WTC11 (cell line): ENCODE measurements around the gene KLHL26. TPM values are rescaled to one million over a fixed set of nuclear protein-coding genes. Genes with fewer than 3 reads are reported as not detected.

Experiments used
- ATAC-seq: fragments of 200-7000 bp; cut with Tn5 transposase; 2 replicates; pipeline ENCODE4 v1.10.0; 2021; ENCODE audit warnings: mild to moderate bottlenecking, moderate library complexity
- CTCF ChIA-PET: fragments of 300-600 bp; sonication (Branson Sonifier 250); formaldehyde crosslinking; loops from one replicate; lab custom pipeline; 2021; ENCODE audit warnings: antibody characterized with exemption; lab: Charles Lee
- POLR2A ChIA-PET: fragments of 350-600 bp; sonication (Branson Sonifier 250); formaldehyde crosslinking; loops from one replicate; lab custom pipeline; 2021; ENCODE audit warnings: antibody characterized with exemption; lab: Charles Lee
- DNase-seq: peaks from one replicate; pipeline ENCODE4 v3.0.0; 2021; ENCODE audit warnings: low spot score
- H3K27ac Mint-ChIP-seq: 2 replicates; pipeline ENCODE4 v1.8.0; 2021; ENCODE audit warnings: mixed read lengths
- H3K27me3 Mint-ChIP-seq: 2 replicates; pipeline ENCODE4 v1.8.0; 2021; ENCODE audit warnings: low read depth, mild to moderate bottlenecking, moderate library complexity, mixed read lengths
- H3K36me3 Mint-ChIP-seq: 2 replicates; pipeline ENCODE4 v1.8.0; 2021; ENCODE audit warnings: mixed read lengths
- H3K4me1 Mint-ChIP-seq: 2 replicates; pipeline ENCODE4 v1.8.0; 2022; ENCODE audit warnings: mixed read lengths
- H3K4me3 Mint-ChIP-seq: 2 replicates; pipeline ENCODE4 v1.8.0; 2021; ENCODE audit warnings: mild to moderate bottlenecking, moderate library complexity, mixed read lengths
- H3K9me3 Mint-ChIP-seq: 2 replicates; pipeline ENCODE4 v1.8.0; 2021; ENCODE audit warnings: mixed read lengths
- CBFB ChIP-seq: sonication (generic); formaldehyde crosslinking; IDR thresholded peaks from 2 replicates; pipeline ENCODE4 v1.8.1; 2022; ENCODE audit warnings: mild to moderate bottlenecking, low read depth, missing genetic modification reagents
- CREB1 ChIP-seq: sonication (generic); formaldehyde crosslinking; IDR thresholded peaks from 2 replicates; pipeline ENCODE4 v1.8.0; 2023; ENCODE audit warnings: mild to moderate bottlenecking, missing genetic modification reagents
- CREM ChIP-seq: sonication (generic); formaldehyde crosslinking; IDR thresholded peaks from 2 replicates; pipeline ENCODE4 v1.8.1; 2022; ENCODE audit warnings: mild to moderate bottlenecking, missing genetic modification reagents, moderate library complexity
- EMX1 ChIP-seq: fragments of 250-450 bp; sonication (Bioruptor Pico); IDR thresholded peaks from 2 replicates; pipeline ENCODE4 v1.8.0; 2021; ENCODE audit warnings: mild to moderate bottlenecking
- ESRRA ChIP-seq: sonication (generic); formaldehyde crosslinking; IDR thresholded peaks from 2 replicates; pipeline ENCODE4 v1.8.1; 2022; ENCODE audit warnings: mild to moderate bottlenecking, missing genetic modification reagents, borderline replicate concordance
- ETV6 ChIP-seq: sonication (generic); formaldehyde crosslinking; IDR thresholded peaks from 2 replicates; pipeline ENCODE4 v1.8.1; 2022; ENCODE audit warnings: mild to moderate bottlenecking, missing genetic modification reagents
- FOXK1 ChIP-seq: sonication (generic); formaldehyde crosslinking; IDR thresholded peaks from 2 replicates; pipeline ENCODE4 v1.8.0; 2022; ENCODE audit warnings: mild to moderate bottlenecking, moderate library complexity, missing genetic modification reagents
- FOXP1 ChIP-seq: sonication (generic); formaldehyde crosslinking; IDR thresholded peaks from 2 replicates; pipeline ENCODE4 v1.8.0; 2022; ENCODE audit warnings: missing genetic modification reagents, mild to moderate bottlenecking, moderate library complexity, borderline replicate concordance
- GABPB1 ChIP-seq: sonication (generic); formaldehyde crosslinking; IDR thresholded peaks from 2 replicates; pipeline ENCODE4 v1.8.1; 2023; ENCODE audit warnings: mild to moderate bottlenecking, missing genetic modification reagents
- JAZF1 ChIP-seq: fragments of 250-450 bp; sonication (Bioruptor Pico); IDR thresholded peaks from 2 replicates; pipeline ENCODE4 v1.9.0; 2021; ENCODE audit warnings: moderate library complexity, mild to moderate bottlenecking, inconsistent platforms
- KAT7 ChIP-seq: sonication (generic); formaldehyde crosslinking; IDR thresholded peaks from 2 replicates; pipeline ENCODE4 v1.8.1; 2023; ENCODE audit warnings: missing genetic modification reagents, mild to moderate bottlenecking, borderline replicate concordance
- MXD4 ChIP-seq: fragments of 250-450 bp; sonication (Bioruptor Pico); IDR thresholded peaks from 2 replicates; pipeline ENCODE4 v1.8.0; 2021; ENCODE audit warnings: mild to moderate bottlenecking, moderate library complexity, borderline replicate concordance
- NFATC4 ChIP-seq: fragments of 250-450 bp; sonication (Bioruptor Pico); IDR thresholded peaks from 2 replicates; pipeline ENCODE4 v1.9.0; 2021; ENCODE audit warnings: mild to moderate bottlenecking
- NR2C2 ChIP-seq: sonication (generic); formaldehyde crosslinking; IDR thresholded peaks from 2 replicates; pipeline ENCODE4 v1.8.0; 2022; ENCODE audit warnings: mild to moderate bottlenecking, missing genetic modification reagents
- PRRX2 ChIP-seq: fragments of 250-450 bp; sonication (Bioruptor Pico); IDR thresholded peaks from 2 replicates; pipeline ENCODE4 v1.8.0; 2021; ENCODE audit warnings: mild to moderate bottlenecking
- SMAD3 ChIP-seq: sonication (generic); formaldehyde crosslinking; IDR thresholded peaks from 2 replicates; pipeline ENCODE4 v1.8.0; 2022; ENCODE audit warnings: missing genetic modification reagents, mild to moderate bottlenecking, borderline replicate concordance
- SMAD4 ChIP-seq: sonication (generic); formaldehyde crosslinking; IDR thresholded peaks from 2 replicates; pipeline ENCODE4 v1.8.0; 2022; ENCODE audit warnings: mild to moderate bottlenecking, missing genetic modification reagents
- TEAD1 ChIP-seq: sonication (generic); formaldehyde crosslinking; IDR thresholded peaks from 2 replicates; pipeline ENCODE4 v1.8.0; 2022; ENCODE audit warnings: mild to moderate bottlenecking, missing genetic modification reagents
- TEAD4 ChIP-seq: sonication (generic); formaldehyde crosslinking; IDR thresholded peaks from 2 replicates; pipeline ENCODE4 v1.8.0; 2022; ENCODE audit warnings: mild to moderate bottlenecking, missing genetic modification reagents
- ZBTB21 ChIP-seq: sonication (generic); formaldehyde crosslinking; IDR thresholded peaks from 2 replicates; pipeline ENCODE4 v1.8.1; 2023; ENCODE audit warnings: mild to moderate bottlenecking, missing genetic modification reagents, borderline replicate concordance
- ZNF138 ChIP-seq: sonication (generic); formaldehyde crosslinking; conservative IDR thresholded peaks from 2 replicates; pipeline ENCODE4 v1.8.1; 2022; ENCODE audit warnings: mild to moderate bottlenecking, moderate library complexity, missing genetic modification reagents
- ZNF219 ChIP-seq: sonication (generic); formaldehyde crosslinking; IDR thresholded peaks from 2 replicates; pipeline ENCODE4 v1.8.0; 2023; ENCODE audit warnings: missing genetic modification reagents, mild to moderate bottlenecking, borderline replicate concordance
- total RNA-seq: library from RNA; stranded (reverse); gene quantifications from 3 replicates; pipeline ENCODE4 v1.2.3, GENCODE V29; 2021
- TF ChIP-seq, protein P1 (sequence below): sonication (generic); formaldehyde crosslinking; IDR thresholded peaks from 2 replicates; pipeline ENCODE4 v1.8.0; 2022; ENCODE audit warnings: mild to moderate bottlenecking, missing genetic modification reagents
- TF ChIP-seq, protein P2 (sequence below): fragments of 250-450 bp; sonication (Bioruptor Pico); IDR thresholded peaks from 2 replicates; pipeline ENCODE4 v1.9.0; 2021; ENCODE audit warnings: moderate library complexity, mild to moderate bottlenecking, inconsistent platforms, borderline replicate concordance
- TF ChIP-seq, protein P3 (sequence below): sonication (generic); formaldehyde crosslinking; IDR thresholded peaks from 2 replicates; pipeline ENCODE4 v1.8.0; 2022; ENCODE audit warnings: mild to moderate bottlenecking, missing genetic modification reagents
- TF ChIP-seq, protein P4 (sequence below): fragments of 250-450 bp; sonication (Bioruptor Pico); IDR thresholded peaks from 2 replicates; pipeline ENCODE4 v1.9.0; 2021; ENCODE audit warnings: mild to moderate bottlenecking
- TF ChIP-seq, protein P5 (sequence below): sonication (generic); formaldehyde crosslinking; IDR thresholded peaks from 2 replicates; pipeline ENCODE4 v1.8.1; 2022; ENCODE audit warnings: missing genetic modification reagents, borderline replicate concordance
- TF ChIP-seq, protein P6 (sequence below): sonication (generic); formaldehyde crosslinking; IDR thresholded peaks from 2 replicates; pipeline ENCODE4 v1.8.1; 2023; ENCODE audit warnings: mild to moderate bottlenecking, missing genetic modification reagents, moderate library complexity
- TF ChIP-seq, protein P7 (sequence below): sonication (generic); formaldehyde crosslinking; IDR thresholded peaks from 2 replicates; pipeline ENCODE4 v1.8.1; 2022; ENCODE audit warnings: mild to moderate bottlenecking, missing genetic modification reagents, moderate library complexity, borderline replicate concordance

The KLHL26 gene
- total RNA-seq, 1 experiment from 2014 or later: 13.1 TPM

DNA sequence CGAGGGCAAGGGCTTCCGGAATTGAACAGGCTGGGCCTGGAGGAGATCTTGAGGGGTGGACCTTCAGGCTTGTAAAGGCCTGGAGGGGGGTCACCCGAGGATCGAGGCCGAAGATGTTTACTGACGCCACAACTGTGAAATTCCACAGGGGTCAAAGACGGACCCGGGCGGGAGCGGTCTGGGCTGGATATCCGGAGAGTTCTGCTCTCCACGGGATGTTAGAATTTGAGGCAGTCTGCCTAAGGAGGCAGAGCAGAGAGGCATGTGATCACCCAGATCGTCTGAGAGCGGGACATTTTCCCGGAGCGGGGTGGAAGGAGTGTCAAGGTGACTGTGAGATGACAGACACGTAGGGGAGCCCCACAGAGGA is 13.2 kb downstream of the KLHL26 start:
- H3K4me1 Mint-ChIP-seq: peaks cover 39% of the 10 kb centered on the region
- peaks cover 3% of the 10 kb centered on the region; the same call in 1 of the 2 replicates for H3K27me3 Mint-ChIP-seq
- TF ChIP-seq, protein P1, sequence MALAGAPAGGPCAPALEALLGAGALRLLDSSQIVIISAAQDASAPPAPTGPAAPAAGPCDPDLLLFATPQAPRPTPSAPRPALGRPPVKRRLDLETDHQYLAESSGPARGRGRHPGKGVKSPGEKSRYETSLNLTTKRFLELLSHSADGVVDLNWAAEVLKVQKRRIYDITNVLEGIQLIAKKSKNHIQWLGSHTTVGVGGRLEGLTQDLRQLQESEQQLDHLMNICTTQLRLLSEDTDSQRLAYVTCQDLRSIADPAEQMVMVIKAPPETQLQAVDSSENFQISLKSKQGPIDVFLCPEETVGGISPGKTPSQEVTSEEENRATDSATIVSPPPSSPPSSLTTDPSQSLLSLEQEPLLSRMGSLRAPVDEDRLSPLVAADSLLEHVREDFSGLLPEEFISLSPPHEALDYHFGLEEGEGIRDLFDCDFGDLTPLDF (CRISPR knock-in tag): no peak
- TF ChIP-seq, protein P2, sequence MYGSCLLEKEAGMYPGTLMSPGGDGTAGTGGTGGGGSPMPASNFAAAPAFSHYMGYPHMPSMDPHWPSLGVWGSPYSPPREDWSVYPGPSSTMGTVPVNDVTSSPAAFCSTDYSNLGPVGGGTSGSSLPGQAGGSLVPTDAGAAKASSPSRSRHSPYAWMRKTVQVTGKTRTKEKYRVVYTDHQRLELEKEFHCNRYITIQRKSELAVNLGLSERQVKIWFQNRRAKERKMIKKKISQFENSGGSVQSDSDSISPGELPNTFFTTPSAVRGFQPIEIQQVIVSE (CRISPR knock-in tag): no peak
- TF ChIP-seq NR2C2 (CRISPR knock-in tag) (no peak), CREB1 (CRISPR knock-in tag) (no peak), SMAD4 (CRISPR knock-in tag) (no peak), GABPB1 (CRISPR knock-in tag) (no peak), EMX1 (CRISPR knock-in tag) (no peak), PRRX2 (CRISPR knock-in tag) (no peak), ETV6 (no peak), NFATC4 (no peak), CREM (CRISPR knock-in tag) (no peak), SMAD3 (CRISPR knock-in tag) (no peak)
- POLR2A ChIA-PET: no interaction called here
- H3K9me3 Mint-ChIP-seq: no peaks in the 10 kb centered on the region
- ATAC-seq (no peak), DNase-seq (no peak)
- H3K4me3 Mint-ChIP-seq: no peak overlapping the region
- no peaks in the 10 kb centered on the region for H3K36me3 Mint-ChIP-seq
- CTCF ChIA-PET: interaction anchor here (1.7 kb wide), 1 partner anchor 161 kb away, joined by 3 read pairs; no protein-coding TSS in a partner anchor
- H3K27ac Mint-ChIP-seq: peak overlapping the region; percentile 44

DNA sequence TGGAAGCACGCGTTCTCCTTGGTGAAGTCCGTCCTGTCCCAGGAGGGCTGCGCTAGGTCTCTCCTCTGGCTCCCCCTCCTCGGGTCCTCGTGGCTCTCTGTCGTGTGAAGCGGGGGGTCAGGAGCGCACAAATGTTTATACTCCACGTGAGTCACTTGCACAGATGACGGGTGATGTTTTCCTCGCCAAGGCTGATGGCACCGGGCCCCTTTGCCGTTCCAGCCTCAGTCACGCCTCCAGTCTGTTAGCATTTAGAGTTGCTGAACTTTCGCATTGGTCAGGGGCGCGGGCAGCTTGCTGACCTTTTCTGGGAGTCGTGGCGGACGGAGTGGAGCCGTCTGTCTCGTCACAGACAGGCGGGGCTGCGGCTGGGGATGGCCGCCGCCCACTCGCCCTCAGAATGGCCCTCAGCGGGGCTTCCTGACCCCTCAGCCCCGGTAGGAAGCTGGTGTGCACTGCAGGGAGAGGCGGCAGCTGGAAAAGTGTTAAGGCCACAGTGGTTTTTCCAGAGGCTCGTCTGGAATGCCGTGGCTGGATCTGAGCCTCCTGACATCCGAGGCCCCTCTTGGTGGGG is 13.7 kb downstream of the KLHL26 start:
- no peak for ATAC-seq
- Mint-ChIP-seq H3K27me3 (peaks cover 3% of the 10 kb centered on the region; the same call in 1 of the 2 replicates), H3K9me3 (no peaks in the 10 kb centered on the region), H3K4me3 (no peak overlapping the region), H3K27ac (peak overlapping the region; percentile 79), H3K4me1 (peaks cover 34% of the 10 kb centered on the region), H3K36me3 (no peaks in the 10 kb centered on the region)
- ChIA-PET CTCF (interaction anchor here (1.0 kb wide), 1 partner anchor 10 kb away, joined by 3 read pairs; no protein-coding TSS in a partner anchor), POLR2A (no interaction called here)
- DNase-seq: no peak
- TF ChIP-seq CBFB: no peak
- TF ChIP-seq ZNF138 (CRISPR knock-in tag): no peak
- TF ChIP-seq JAZF1: no peak
- no peak for TF ChIP-seq FOXK1
- no peak for TF ChIP-seq ZNF219 (CRISPR knock-in tag)
- TF ChIP-seq TEAD1: no peak
- TF ChIP-seq TEAD4: no peak
- TF ChIP-seq KAT7 (CRISPR knock-in tag): no peak
- TF ChIP-seq ESRRA (CRISPR knock-in tag): no peak
- no peak for TF ChIP-seq GABPB1 (CRISPR knock-in tag)
- TF ChIP-seq, protein P3, sequence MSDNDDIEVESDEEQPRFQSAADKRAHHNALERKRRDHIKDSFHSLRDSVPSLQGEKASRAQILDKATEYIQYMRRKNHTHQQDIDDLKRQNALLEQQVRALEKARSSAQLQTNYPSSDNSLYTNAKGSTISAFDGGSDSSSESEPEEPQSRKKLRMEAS (CRISPR knock-in tag): no peak
- no peak for TF ChIP-seq MXD4 (CRISPR knock-in tag)
- TF ChIP-seq, protein P4, sequence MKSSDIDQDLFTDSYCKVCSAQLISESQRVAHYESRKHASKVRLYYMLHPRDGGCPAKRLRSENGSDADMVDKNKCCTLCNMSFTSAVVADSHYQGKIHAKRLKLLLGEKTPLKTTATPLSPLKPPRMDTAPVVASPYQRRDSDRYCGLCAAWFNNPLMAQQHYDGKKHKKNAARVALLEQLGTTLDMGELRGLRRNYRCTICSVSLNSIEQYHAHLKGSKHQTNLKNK (CRISPR knock-in tag): no peak
- TF ChIP-seq FOXP1 (CRISPR knock-in tag): no peak
- TF ChIP-seq, protein P5, sequence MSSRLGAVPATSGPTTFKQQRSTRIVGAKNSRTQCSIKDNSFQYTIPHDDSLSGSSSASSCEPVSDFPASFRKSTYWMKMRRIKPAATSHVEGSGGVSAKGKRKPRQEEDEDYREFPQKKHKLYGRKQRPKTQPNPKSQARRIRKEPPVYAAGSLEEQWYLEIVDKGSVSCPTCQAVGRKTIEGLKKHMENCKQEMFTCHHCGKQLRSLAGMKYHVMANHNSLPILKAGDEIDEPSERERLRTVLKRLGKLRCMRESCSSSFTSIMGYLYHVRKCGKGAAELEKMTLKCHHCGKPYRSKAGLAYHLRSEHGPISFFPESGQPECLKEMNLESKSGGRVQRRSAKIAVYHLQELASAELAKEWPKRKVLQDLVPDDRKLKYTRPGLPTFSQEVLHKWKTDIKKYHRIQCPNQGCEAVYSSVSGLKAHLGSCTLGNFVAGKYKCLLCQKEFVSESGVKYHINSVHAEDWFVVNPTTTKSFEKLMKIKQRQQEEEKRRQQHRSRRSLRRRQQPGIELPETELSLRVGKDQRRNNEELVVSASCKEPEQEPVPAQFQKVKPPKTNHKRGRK (CRISPR knock-in tag): no peak
- TF ChIP-seq CREM (CRISPR knock-in tag): no peak
- TF ChIP-seq, protein P6, sequence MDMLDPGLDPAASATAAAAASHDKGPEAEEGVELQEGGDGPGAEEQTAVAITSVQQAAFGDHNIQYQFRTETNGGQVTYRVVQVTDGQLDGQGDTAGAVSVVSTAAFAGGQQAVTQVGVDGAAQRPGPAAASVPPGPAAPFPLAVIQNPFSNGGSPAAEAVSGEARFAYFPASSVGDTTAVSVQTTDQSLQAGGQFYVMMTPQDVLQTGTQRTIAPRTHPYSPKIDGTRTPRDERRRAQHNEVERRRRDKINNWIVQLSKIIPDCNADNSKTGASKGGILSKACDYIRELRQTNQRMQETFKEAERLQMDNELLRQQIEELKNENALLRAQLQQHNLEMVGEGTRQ: no peak
- TF ChIP-seq, protein P7, sequence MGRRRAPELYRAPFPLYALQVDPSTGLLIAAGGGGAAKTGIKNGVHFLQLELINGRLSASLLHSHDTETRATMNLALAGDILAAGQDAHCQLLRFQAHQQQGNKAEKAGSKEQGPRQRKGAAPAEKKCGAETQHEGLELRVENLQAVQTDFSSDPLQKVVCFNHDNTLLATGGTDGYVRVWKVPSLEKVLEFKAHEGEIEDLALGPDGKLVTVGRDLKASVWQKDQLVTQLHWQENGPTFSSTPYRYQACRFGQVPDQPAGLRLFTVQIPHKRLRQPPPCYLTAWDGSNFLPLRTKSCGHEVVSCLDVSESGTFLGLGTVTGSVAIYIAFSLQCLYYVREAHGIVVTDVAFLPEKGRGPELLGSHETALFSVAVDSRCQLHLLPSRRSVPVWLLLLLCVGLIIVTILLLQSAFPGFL (CRISPR knock-in tag): no peak
- no peak for TF ChIP-seq ZBTB21 (CRISPR knock-in tag)
